ACC112 (cell line): ENCODE measurements around the gene PPP1R26.
"Not testable (repeated sequence)": the region's sequence is repeated elsewhere in the genome, so short reads cannot be mapped to it uniquely, and the experiment has no call there.

Source experiments
- H2AFZ ChIP-seq: fragments of 200-600 bp; sonication (generic); one replicate; pipeline ENCODE4 v1.6.0; 2017; ENCODE audit warnings: antibody characterized with exemption, low read length; ENCODE audit not compliant: unreplicated experiment
- H3K27ac ChIP-seq: fragments of 200-600 bp; sonication (generic); 2 replicates; pipeline ENCODE4 v1.5.1; 2014; ENCODE audit warnings: low read depth, mild to moderate bottlenecking, antibody characterized with exemption, low read length, moderate library complexity
- H3K27me3 ChIP-seq: fragments of 200-600 bp; sonication (generic); 2 replicates; pipeline ENCODE4 v1.6.1; 2014; ENCODE audit warnings: mild to moderate bottlenecking, antibody characterized with exemption, low read length, moderate library complexity, mixed read lengths; ENCODE audit not compliant: insufficient read depth
- H3K36me3 ChIP-seq: fragments of 200-600 bp; sonication (generic); 2 replicates; pipeline ENCODE4 v1.6.1; 2016; ENCODE audit warnings: mild to moderate bottlenecking, antibody characterized with exemption, low read length, moderate library complexity, mixed read lengths; ENCODE audit not compliant: insufficient read depth
- H3K4me1 ChIP-seq: fragments of 200-600 bp; sonication (generic); one replicate; pipeline ENCODE4 v1.6.1; 2016; ENCODE audit warnings: low read length, mixed read lengths; ENCODE audit not compliant: insufficient read depth, unreplicated experiment, control insufficient read depth
- H3K4me3 ChIP-seq: fragments of 200-600 bp; sonication (generic); 2 replicates; pipeline ENCODE4 v1.5.1; 2014; ENCODE audit warnings: mild to moderate bottlenecking, low read depth, low read length
- H3K79me2 ChIP-seq: fragments of 200-600 bp; sonication (generic); one replicate; pipeline ENCODE4 v1.6.0; 2016; ENCODE audit warnings: low read length; ENCODE audit not compliant: control insufficient read depth, unreplicated experiment, insufficient read depth

PPP1R26 gene

DNA sequence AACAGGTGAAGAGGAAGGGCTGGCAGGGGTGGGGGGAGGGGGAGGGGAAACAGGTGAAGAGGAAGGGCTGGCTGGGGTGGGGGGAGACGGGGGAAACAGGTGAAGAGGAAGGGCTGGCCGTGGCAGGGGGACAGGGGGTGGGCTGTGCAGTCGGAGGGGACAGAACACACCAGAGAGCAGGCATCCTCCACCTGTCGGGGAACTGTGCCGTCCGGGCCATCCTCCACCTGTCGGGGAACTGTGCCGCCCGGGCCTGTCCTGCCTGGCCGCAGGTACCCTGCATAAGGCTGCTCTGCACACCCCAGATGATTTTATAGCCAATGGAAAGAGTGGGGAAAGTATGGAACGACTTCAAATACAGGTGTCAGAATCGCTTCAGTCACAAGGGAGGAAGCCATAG, 32.5 kb upstream of the PPP1R26 start:
- no peak overlapping the region for H3K4me3 ChIP-seq
- H3K27me3 ChIP-seq = peaks cover 6% of the 10 kb centered on the region; the same call in 1 of the 2 replicates
- no peak overlapping the region for H2AFZ ChIP-seq
- no peak overlapping the region for H3K27ac ChIP-seq
- H3K79me2 ChIP-seq = no peaks in the 10 kb centered on the region
- no peaks in the 10 kb centered on the region for H3K36me3 ChIP-seq
- H3K4me1 ChIP-seq = peaks cover 5% of the 10 kb centered on the region

DNA sequence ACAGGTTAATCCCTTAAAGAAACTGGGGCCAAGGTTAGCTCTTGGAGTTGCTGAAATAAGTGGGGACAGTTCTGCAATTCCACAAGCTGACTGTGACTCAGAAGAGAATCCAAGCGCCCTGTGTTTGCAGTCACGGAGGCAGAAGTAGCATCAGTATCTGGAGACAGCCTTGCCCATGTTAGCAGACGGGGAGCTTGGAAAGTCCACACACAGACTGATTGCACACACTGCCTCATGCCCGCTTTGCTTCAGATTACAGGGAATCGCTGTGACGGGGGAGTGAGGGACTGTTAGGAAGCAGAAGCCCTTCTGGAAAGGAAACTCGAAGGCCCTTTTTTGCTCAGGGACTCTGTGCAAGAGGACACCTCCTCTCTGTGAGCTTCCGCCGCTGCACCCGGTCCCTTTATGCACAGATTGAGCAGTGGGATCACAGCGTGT, 30.9 kb upstream of the PPP1R26 start:
- no peaks in the 10 kb centered on the region for H3K4me1 ChIP-seq
- no peaks in the 10 kb centered on the region for H3K36me3 ChIP-seq
- H3K79me2 ChIP-seq = no peaks in the 10 kb centered on the region
- peaks cover 18% of the 10 kb centered on the region for H3K27me3 ChIP-seq
- no peak overlapping the region for H3K27ac ChIP-seq
- H2AFZ ChIP-seq = no peak overlapping the region
- no peak overlapping the region for H3K4me3 ChIP-seq

DNA sequence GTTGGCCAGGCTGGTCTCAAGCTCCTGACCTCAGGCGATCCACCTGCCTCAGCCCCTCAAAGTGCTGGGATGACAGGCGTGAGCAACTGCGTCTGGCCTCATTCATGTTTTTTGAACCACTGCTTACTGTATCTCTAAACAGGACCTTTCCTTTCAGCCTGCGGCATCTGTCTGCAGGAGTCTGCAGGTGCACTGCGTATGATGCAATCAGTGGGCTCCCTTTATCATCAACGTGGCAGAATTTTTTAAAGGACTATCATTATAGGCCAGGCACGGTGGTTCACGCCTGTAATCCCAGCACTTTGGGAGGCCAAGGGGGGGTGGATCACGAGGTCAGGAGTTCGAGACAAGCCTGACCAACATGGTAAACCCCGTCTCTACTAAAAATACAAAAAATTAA, 30.1 kb upstream of the PPP1R26 start:
- peaks cover 27% of the 10 kb centered on the region for H3K27me3 ChIP-seq
- H3K79me2 ChIP-seq, H3K36me3 ChIP-seq, H3K4me3 ChIP-seq, H3K27ac ChIP-seq, H2AFZ ChIP-seq, H3K4me1 ChIP-seq: not testable (repeated sequence)

DNA sequence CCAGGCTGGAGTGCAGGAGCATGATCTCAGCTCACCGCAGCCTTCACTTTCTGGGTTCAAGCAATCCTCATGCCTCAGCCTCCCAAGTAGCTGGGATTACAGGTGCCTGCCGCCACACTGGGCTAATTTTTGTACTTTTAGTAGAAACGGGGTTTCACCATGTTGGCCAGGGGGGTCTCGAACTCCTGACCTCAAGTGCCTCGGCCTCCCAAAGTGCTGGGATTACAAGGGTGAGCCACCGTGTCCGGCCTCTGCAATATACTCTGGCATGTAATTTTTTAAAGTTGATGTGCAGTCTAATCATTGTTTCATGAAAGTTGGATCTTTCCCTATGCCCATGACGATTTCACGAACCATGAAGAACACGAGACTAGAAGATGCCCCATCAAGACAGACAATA, 28.6 kb upstream of the PPP1R26 start:
- Histone ChIP-seq H3K4me3 (no peak overlapping the region), H3K27ac (no peak overlapping the region), H3K4me1 (no peaks in the 10 kb centered on the region), H3K27me3 (peaks cover 41% of the 10 kb centered on the region), H3K36me3 (no peaks in the 10 kb centered on the region), H3K79me2 (no peaks in the 10 kb centered on the region), H2AFZ (no peak overlapping the region)

DNA sequence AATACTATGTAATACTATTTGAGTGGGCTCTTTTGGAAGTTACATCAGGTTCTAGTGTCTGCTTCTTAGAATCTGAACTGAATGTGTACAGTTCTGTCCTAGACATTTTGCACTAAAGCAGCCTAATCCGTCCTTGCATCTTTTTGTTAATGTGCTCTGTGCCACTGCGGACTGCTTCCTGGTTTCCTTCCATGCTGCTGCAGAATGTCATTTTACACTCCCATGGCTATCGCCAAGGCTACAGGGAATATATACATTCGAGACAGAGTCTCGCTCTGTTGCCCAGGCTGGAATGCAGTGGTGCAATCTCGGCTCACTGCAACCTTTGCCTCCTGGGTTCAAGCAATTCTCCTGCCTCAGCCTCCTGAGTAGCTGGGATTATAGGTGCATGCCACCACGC, 27.7 kb upstream of the PPP1R26 start:
- not testable (repeated sequence) for H3K79me2 ChIP-seq, H3K27ac ChIP-seq, H3K4me1 ChIP-seq, H3K36me3 ChIP-seq, H3K4me3 ChIP-seq, H2AFZ ChIP-seq
- H3K27me3 ChIP-seq = peaks cover 43% of the 10 kb centered on the region

DNA sequence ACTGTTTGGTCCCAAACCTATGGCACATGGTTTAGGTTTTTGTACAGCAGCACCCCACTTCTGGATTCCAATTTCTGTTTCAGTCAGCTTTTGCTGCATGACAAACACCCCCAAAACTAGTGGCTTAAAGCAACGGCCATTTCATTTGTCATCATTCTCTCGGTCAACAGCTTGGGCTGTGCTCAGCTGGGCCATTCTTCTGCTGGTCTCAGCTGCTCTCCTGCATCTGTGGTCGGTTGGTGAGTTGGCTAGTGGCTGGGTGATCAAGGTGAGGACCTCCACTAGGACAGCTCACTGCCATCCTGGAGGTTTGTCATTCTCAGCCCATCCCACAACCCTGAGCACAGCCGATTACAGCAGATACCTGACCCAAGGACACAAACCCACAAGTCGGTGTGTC, 24.8 kb upstream of the PPP1R26 start:
- Histone ChIP-seq H3K4me1 (no peaks in the 10 kb centered on the region), H2AFZ (no peak overlapping the region), H3K27ac (no peak overlapping the region), H3K4me3 (no peak overlapping the region), H3K27me3 (peaks cover 36% of the 10 kb centered on the region), H3K36me3 (no peaks in the 10 kb centered on the region), H3K79me2 (no peaks in the 10 kb centered on the region)

DNA sequence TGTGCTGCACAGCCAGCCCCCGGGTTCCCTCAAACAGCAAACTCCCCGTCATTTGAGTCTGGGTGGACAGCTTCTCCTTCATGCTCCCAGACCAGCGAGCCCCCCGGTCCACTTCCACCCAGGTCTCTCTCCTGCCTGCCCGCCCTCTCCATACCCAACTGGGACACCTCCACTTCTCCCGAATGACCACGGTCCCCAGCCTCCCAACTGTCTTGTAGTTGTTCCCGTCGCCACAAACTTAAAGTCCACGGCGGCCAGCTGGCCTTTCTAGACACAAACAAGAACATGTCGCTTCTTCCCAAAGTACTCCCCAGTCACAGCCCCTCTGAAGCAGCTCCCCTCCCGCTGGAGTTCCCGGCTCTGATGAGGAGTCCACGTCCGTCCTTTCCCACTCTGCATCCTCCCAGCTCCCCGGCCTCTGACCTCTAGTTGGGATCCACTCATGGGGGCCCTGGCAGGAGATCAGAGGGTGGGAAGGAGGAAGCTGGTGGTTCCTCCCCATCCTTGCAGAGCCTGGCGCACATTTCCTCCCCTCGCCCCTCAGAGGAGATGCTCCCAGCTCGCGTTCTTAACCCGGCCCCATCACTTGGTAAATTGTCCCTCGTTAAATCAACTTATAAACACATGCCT, 24.1 kb upstream of the PPP1R26 start:
- Histone ChIP-seq H3K27me3 (peaks cover 36% of the 10 kb centered on the region), H3K4me1 (no peaks in the 10 kb centered on the region), H3K79me2 (no peaks in the 10 kb centered on the region), H3K36me3 (no peaks in the 10 kb centered on the region), H3K4me3 (no peak overlapping the region), H3K27ac (no peak overlapping the region), H2AFZ (no peak overlapping the region)

DNA sequence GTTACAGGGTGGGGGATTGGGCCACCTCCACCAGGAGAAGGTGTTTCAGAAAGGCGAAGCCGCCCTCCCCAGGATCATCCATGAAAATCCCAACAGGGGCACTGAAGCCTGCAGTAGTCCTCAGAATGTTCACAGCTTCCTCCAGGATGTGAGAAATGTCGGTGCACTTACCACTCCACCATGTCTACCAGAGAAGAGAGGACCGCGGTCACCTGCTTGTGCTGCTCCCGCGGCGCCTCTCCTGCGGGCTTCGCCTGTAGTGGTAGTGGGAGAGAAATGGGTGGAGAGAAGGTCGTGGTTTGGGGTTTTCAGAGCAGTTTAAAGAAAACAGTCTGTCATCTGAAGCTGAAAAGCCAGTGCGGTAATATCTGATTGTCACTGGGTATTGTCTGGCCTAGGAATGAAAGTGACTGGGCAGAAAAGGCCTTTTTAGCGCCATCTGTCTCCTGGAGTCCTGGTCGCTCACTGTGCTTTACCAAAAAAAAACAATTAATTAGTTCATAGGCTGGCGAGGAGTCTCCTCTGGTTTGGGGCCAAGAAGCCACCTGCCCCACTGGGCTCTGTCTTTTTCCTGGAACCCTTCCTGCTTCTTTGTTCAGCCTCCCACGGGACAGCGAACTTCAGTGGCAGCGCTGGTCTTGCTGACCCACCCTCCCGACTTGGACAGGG, 23.0 kb upstream of the PPP1R26 start:
- no peak overlapping the region for H3K4me3 ChIP-seq
- no peaks in the 10 kb centered on the region for H3K4me1 ChIP-seq
- no peaks in the 10 kb centered on the region for H3K36me3 ChIP-seq
- no peak overlapping the region for H2AFZ ChIP-seq
- no peak overlapping the region for H3K27ac ChIP-seq
- H3K27me3 ChIP-seq = peaks cover 36% of the 10 kb centered on the region
- H3K79me2 ChIP-seq = no peaks in the 10 kb centered on the region

DNA sequence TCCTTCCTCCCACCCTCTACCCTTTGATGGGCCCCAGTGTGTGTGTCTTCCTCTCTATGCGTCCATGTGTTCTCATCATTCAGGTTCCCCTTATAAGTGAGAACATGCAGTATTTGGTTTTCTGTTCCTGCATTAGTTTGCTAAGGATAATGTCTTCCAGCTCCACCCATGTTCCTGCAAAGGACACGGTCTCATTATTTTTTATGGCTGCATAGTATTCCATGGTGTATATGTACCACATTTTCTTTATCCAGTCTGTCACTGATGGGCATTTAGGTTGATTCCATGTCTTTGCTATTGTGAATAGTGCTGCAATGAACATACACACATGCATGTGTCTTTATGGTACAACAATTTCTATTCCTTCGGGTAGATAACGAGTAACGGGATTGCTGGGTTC, 21.1 kb upstream of the PPP1R26 start:
- H3K27ac ChIP-seq, H3K4me1 ChIP-seq, H3K4me3 ChIP-seq, H2AFZ ChIP-seq, H3K36me3 ChIP-seq, H3K79me2 ChIP-seq: not testable (repeated sequence)
- H3K27me3 ChIP-seq = peaks cover 25% of the 10 kb centered on the region

DNA sequence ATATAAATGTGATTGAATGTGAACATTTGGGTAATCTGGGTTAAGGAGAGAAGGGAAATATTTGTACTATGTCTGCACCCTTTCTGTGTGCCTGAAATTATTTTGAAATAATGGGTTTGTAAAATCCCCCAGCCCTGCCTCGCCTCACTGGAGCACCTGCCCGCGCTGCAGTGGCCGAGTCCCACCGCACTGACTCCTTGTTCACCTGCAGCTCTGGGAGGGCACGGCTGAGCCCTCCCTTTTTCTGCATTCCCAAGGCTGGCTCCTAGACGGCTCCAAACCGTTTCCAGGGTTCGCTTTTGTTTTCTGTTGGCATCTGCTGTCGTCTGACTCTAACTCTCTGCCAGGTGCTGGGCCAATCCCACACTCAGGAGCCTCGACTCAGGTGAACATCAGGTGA, 17.6 kb upstream of the PPP1R26 start:
- Histone ChIP-seq H3K27ac (no peak overlapping the region), H3K36me3 (no peaks in the 10 kb centered on the region), H3K4me1 (peaks cover 11% of the 10 kb centered on the region), H3K27me3 (no peaks in the 10 kb centered on the region), H2AFZ (no peak overlapping the region), H3K4me3 (no peak overlapping the region), H3K79me2 (no peaks in the 10 kb centered on the region)

DNA sequence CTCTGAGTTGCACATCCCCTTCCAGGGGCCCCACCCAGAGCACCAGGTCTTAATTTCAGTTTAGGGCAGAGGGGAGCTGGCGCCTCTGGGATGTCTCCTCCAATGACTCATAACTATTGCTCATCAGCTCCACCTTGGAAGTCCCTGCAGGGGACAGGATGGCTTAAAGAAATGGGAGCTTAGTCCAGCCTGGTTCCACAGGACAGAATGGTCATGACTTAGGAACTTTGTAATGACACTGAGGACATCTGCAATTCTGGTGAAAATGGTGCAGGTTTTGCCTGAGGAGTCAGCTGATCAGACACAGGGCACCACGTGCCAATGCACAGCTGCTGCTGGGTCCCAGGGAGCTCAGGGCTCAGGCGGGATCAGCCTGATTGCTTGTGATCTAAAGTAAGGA, 16.4 kb upstream of the PPP1R26 start:
- Histone ChIP-seq H2AFZ (no peak overlapping the region), H3K4me3 (no peak overlapping the region), H3K27ac (no peak overlapping the region), H3K27me3 (no peaks in the 10 kb centered on the region), H3K36me3 (no peaks in the 10 kb centered on the region), H3K4me1 (peaks cover 11% of the 10 kb centered on the region), H3K79me2 (no peaks in the 10 kb centered on the region)
